HG02610 (cell line): Measurements from ENCODE around the gene NETO2.
A peak's percentile ranks its signal among the peaks of the same experiment; 100 is the strongest.
"Not testable (repeated sequence)": the region's sequence is repeated elsewhere in the genome, so short reads cannot be mapped to it uniquely, and the experiment has no call there.

Experiments used
- ATAC-seq: cut with Tn5 transposase; IDR thresholded peaks from one replicate; pipeline ENCODE4 v1.9.1; 2021; ENCODE audit warnings: mild to moderate bottlenecking, moderate library complexity; ENCODE audit not compliant: unreplicated experiment

NETO2 gene

DNA sequence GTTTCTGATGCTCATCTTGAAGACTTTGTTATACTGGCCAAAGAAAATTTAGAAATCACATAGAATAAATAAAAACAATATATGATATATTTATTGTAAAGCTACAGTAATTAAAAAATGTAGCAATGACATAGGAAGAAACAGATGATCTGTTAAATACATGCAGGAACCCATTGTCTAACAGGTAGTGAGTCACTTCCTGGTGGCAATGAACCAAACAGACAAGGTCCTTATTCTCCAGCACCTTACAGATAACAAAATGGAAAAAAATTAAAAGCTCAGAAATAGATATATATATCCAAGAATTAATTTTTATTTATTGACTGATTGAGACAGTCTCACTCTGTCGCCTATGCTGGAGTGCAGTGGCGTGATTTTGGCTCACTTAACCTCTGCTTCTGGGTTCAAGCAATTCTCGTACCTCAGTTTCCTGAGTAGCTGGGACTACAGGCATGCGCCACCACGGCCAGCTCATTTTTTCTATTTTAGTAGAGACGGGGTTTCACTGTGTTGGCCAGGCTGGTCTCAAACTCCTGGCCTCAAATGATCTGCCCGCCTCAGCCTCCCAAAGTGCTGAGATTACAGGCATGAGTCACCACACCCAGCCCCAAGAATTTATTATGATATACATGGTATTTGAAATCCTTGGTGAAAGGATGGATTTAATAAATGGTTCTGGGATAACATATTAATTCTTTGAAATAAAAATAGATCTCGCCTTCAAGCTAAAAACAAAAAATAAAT is 7.5 kb downstream of the NETO2 start:
- peak; percentile 43 for ATAC-seq

DNA sequence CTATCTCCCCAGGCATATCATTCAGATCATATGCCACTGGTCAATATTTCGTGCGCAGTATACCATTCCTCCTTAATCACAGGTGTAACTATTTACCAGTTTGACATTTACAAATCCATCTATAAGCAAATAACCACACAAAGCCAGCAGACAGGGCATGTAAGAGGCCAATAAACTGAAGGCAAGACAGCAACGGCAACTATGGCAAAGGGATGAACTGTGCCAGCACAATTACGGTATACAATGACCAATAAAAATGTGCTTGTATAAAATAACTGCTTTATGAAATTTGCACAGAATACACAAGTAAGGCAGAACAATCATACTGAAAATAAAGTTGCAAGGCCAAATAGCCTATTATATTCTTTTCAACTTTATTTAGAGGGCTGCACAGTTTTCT is 9.2 kb downstream of the NETO2 start:
- no peak for ATAC-seq

DNA sequence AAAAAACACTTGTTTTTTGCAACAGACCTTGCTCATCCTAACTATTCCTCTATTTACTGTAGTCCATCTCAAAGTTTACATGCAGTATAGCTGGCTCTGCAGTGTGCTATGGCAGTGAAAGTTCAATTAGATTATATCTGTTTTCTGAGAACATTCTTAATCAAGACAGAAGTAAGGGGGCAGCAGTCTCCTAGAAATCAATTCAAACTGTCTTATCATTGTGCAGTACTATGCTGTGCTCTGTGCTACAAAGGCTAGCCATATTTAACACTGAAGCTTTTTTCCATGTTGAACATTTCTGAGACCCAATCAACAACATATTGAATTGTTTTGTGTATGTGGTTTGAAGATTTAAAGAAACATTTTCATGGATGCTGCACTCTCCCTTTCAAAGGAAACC is 11.4 kb downstream of the NETO2 start:
- ATAC-seq, result no peak

DNA sequence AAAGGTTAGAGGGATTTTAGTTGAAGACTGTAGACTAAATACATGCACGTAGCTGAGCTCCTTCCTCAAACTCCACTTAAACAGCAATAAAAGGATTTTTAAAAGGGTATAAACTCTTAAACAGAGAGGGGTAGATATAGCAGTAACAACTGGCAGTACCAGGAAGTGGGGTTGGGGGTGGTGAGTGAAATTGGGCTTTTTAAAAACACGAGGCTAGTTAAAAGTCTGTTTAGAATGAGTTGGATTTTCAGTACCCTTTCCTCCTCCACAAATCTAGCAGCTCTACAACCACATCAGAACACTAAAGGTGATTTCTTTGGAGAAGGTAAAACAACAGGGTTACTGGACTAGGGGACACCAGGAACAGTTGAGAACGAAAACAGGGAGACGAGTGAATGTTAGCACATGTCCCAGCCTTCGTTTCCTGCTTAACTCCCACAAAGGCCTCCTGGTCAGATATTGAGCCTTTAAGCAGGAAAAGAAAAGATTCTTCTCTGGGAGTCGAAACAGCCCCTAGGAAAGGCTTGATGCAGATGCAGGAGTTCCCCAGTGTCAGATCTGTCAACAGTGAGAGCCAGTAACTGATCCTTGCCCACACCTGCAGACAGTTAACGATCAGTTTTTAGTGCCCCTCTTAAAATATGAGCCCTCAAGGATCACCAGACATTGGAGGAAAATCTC is 13.8 kb downstream of the NETO2 start:
- no peak for ATAC-seq

DNA sequence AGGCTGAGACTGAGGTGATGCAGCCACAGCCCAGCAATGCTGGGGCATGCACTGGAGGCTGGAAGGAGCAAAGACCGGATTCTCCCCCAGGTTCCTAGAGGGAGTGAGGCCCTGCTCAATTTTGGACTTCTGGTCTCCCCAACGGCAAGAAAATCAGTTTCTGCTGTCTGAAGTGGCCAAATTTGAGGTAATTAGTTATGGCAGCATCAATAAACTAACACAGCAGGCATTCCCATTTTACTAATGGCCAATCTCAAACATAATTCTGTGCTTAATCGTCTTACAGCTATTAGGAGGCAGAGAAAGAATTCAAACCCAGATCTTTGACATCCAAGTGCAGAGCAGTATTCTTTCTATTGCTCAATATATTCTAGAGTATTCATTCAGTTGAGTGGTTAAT is 16.2 kb downstream of the NETO2 start:
- ATAC-seq, result no peak

DNA sequence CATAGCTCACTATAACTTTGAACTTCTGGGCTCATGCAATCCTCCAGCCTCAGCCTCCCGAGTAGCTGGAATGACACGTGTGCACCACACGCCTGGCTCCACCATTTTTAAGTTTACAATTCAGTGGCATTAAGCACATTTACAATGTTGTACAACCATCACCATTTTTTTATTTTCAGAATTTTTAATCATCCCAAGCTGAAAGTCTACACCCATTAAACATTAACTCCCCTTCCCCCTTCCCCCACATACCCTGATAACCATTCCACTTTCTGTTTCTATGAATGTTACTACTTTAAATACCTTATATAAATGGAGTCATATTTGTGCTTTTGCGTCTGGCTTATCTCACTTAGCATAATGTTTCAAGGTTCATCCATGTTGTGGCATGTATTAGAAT is 18.0 kb downstream of the NETO2 start:
- ATAC-seq, result no peak

DNA sequence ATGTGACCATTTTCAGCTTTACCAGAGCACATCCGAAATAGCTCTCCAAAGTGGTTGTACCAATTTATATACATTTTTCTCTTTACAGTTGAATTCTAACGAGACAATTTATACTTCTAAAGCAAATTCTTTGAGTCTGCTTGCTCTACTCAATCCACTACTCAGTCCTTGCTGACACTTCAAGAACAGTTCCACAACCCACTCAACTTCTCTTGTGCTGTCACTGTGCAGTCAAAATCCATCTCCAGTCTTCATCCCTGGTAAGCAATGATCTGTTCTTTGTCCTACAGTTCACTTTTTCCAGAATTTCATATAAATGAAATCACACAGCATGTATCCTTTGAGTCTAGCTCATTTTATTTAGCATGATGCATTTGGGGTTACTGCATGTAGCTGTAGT is 30.6 kb downstream of the NETO2 start:
- ATAC-seq, result no peak

DNA sequence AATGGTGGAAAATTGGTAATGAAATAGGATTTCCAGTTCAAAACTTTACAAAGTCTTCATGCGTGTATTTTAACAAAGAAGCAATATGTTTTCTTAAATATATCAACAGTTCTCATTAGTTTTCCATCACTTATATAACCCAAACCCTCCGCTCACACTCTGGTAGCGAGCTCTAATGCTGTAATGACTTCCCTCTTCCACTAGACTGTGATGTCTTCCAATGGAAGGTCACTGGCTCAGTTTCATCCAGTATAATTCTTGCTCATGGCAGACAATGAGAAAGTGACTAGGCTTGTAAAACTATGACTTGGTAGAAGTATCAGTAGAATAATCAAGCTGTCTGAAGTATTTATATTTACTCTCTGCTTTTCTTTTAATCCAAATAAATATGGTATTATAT is 32.8 kb downstream of the NETO2 start:
- no peak for ATAC-seq

DNA sequence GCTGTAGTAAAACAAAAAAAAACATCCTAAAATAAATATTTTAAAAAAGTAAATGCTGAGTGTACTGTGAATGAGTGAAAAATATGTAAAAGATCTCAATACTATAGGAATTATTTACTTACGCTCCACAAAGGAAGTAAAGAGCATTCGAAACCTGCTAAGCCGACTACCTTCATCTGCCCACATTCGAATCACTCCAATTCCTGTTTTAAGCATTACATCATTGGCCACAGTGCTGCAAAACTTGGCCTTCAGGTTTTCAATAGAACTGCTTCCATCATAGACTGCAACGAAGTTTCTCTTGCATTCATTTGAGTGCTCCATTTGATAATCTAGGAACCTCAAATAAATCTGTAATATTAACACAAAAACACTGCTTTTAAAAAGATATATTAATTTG is 34.4 kb downstream of the NETO2 start:
- ATAC-seq, result no peak

DNA sequence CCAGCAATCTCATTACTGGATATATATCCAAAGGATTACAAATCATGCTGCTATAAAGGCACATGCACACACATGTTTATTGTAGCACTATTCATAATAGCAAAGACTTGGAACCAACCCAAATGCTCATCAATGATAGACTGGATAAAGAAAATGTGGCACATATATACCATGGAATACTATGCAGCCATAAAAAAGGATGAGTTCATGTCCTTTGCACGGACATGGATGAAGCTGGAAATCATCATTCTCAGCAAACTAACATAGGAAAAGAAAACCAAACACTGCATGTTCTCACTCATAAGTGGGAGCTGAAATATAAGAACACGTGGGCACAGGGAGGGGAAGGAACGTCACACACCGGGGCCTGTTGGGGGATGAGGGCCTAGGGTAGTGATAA is 40.8 kb downstream of the NETO2 start:
- ATAC-seq, result not testable (repeated sequence)

DNA sequence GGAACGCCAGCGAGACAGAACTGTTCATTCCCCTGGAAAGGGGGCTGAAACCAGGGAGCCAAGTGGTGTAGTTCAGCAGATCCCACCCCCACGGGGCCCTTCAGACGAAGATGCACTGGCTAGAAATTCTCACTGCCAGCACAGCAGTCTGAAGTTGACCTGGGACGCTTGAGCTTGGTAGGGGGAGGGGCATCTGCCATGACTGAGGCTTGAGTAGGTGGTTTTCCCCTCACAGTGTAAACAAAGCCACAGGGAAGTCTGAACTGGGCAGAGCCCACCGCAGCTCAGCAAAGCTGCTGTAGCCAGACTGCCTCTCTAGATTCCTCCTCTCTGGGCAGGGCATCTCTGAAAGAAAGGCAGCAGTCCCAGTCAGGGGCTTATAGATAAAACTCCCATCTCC is 46.6 kb downstream of the NETO2 start:
- ATAC-seq, result not testable (repeated sequence)

DNA sequence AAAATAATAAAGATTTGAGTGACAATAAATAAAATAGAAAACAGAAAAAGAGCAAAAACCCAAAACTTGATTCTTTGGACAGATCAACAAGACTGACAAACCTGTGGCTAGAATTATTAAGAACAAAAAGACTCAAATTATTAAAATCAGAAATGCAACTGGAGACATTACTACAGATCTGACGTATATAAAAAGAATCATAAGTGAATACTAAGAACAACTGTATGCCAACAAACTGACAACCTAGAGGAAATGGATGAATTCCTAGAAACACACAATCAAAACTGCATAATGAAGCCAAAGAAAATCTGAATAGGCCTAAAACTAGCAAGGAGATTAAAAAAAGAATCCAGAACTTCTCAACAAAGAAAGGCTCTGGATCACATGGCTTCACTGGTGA is 47.4 kb downstream of the NETO2 start:
- ATAC-seq, result no peak

DNA sequence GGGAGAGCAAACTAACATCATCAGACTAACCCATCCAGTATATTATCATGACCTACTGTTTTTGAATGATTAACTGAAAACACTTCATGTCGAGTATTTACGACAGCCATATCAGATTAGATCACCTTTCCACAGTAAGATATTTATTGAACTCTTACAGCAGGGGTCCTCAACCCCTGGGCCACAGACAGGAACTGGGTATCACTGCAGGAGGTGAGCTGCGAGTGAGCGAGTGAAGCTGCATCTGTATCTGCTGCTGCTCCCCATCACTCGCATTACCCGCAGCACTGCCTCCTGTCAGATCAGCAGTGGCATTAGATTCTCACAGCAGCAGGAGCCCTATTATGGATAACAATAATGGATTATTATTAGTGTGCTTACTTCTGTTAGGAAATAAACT is 59.5 kb downstream of the NETO2 start:
- no peak for ATAC-seq

DNA sequence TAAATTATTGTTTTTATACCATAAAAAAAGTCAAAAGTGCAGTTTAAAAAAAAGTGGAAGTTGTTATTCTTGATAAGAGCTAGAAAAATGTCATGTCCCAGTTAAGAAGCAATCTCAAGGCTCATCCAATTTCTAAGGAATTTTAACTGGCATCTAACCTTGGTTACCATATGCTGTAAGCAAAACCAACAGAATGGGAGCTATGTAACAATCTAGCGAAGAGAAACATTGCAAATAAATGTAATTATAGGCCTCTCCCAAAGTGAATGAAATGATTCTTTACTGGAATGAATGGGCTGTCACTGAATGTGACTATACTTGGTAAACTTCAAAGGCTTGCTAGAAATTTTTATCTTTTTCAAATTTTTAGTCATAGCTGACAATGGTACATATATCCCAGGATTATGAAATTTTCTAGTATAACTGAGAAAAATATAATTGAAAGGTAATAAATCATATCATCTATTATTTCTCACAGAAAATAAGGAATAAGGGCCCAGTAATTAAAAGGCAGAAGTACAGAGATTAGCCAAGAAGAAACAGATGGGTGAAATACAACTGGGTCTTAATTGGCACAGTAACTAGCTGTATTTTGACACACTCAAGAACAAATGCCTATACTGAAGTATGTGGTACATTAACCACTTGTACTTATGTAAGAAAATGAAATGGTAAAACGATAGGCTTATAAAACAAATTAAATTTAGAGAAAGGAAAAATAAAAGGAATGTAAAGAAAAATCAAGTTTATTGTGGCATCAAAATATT is 61.5 kb downstream of the NETO2 start:
- ATAC-seq, result no peak

DNA sequence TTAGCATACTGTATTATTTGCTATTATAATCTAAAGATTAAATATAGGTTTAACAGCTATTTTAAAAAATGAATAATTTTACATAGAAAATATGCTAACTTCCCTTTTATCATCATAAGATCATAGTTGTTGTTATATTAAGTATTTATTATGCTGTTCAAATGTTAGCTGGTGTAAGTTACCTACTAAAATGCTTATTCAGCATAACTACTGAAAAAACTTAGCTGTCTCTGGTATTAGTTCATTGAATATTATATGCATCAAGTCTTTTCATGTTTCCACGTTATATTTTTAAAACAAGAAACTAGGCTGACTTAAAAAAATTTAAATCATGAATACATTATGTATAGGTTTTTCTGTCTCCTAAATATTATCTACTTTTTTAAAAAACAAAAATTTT is 62.6 kb downstream of the NETO2 start:
- no peak for ATAC-seq

DNA sequence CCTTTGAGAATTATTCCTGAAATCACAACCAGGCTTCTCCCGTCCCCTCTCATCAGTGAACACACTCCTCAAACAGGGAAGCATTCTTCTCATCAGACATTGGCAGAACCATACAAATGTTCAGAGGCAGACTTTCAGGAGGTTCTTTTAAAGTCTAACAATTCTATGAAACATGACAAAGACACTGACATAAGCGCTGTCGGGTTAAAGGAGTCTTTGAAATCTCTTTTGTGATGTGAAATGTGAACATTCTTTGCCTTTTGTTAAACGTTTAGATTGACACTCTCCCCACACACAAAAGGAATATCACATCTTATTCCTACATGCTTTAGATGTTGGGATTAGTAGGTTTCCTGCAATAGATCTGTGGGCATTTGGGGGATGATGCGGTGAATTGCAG is 63.9 kb downstream of the NETO2 start:
- no peak for ATAC-seq

DNA sequence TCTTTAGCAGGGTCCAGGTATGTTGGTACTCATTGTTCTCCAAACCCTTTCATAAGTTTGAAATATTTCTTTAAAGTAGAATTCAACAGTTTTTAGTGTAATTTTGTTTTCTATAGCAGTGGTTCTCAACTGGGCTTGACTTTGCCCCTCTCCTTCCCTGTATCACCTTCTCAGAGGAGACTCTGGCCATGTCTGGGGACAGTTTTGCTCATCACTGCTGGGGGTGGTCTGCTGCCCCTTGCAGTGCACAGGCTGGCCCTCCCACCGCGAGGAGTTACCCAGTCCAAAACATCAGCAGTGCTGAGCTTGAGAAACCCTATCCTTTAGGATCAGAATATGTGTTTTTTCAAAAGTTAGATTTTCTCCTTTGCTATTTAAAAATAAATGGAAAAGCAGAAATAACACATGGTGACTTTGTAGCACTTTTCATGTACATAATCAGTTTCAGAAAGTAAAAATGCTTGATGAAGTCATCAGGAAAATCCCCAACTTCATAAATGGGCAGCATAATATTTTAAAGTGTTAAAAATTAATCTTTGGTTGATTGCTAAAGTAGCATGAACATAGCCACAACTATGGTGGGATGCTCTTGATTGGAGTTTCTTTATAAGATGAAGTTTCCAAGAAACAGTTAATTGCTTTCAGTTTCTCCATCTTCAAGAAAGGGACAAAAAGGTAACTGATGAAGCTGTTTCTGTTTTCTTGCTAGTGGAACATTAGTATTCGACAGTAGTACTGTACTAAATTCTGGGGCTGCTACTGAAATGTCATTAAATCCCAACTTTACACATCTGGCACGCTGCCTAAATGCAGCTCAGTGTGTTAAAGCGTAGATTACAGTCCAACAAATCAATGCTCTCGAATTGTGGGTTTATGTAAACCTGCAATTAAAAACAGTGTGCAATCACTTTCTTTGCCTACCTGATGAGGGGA is 70.3 kb downstream of the NETO2 start:
- peak; percentile 40 for ATAC-seq

DNA sequence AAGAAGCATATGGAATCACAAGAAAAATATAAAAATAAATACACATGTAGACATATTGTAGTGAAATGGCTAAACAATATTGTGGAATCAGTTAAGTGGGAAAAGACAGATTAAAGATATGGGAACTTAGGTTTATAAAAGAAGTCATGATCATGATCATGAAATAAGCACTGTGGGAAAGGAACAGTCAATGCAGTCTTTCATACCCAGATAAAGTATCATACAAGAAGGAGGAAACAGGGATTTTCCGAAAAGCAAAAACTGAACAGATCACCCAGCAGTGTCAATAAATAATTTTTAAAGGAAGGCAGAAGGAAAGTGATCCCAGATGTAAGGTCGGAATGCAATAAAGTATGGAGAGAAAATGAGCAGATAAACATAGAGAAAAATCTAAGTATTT is 71.6 kb downstream of the NETO2 start:
- no peak for ATAC-seq

DNA sequence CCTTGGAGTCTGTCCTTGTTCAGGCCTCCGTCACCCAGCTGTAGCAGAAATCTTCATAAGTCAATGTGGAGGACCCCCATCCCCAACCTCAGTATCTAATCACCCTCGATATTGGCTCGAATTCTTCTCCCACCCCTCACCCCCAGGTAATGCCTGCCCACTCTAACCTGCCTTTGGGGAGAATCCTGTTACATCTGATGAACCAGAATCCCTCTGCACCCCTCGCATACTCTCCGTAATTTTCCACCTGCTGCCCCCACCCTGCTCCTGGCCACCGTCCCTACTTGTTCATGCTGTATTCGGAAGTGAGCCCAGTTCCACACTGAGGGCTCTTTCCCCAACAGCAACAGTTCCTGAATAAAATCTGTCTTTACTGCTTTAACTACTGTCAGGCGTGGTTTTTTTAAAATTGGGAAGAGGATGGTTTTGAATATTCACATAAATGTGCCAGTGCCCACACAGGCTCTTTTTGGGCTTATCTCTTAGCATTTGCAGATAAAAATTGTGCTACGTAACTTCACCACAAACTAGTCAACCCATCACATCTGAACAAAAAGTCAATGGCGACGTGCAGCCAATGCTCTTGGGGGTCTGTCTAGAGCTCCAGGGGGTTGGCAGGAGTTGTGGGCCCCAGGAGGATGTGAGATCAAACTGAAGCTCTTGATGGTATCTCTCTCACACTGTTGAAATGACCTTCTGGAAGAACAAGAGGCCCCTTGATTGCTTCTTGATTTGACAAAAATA is 73.7 kb downstream of the NETO2 start:
- ATAC-seq, result no peak

DNA sequence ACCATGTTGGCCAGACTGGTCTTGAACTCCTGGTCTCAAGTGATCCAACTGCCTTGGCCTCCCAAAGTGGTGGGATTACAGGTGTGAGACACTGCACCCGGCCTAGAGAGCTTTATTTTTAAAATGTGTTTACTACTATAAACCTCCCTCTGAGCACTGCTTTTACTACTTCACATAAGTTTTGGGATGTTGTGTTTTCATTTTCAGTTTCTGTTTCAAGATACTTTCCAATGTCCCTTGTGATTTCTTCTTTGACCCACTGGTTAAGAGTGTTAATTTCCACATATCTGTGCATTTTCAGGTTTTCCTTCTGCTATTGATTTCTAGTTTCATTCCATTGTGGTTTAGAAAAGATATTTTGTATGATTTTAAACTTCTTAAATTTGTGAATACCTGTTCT is 74.4 kb downstream of the NETO2 start:
- ATAC-seq, result no peak
